HUES48 (cell line): Measurements from ENCODE around the gene ULK1.
"Not testable (repeated sequence)": the region's sequence is repeated elsewhere in the genome, so short reads cannot be mapped to it uniquely, and the experiment has no call there.

Experiments
- H3K27ac ChIP-seq: one replicate; pipeline ENCODE4 v1.7.0; 2013; ENCODE audit warnings: low read depth, low read length, inconsistent platforms
- H3K27me3 ChIP-seq: 2 replicates; pipeline ENCODE4 v1.6.1; 2013; ENCODE audit warnings: mild to moderate bottlenecking, low read length; ENCODE audit not compliant: control insufficient read depth, insufficient read depth
- H3K36me3 ChIP-seq: 2 replicates; pipeline ENCODE4 v1.6.1; 2013; ENCODE audit warnings: low read length; ENCODE audit not compliant: control insufficient read depth, insufficient read depth
- H3K4me1 ChIP-seq: 2 replicates; pipeline ENCODE4 v1.6.1; 2013; ENCODE audit warnings: mild to moderate bottlenecking, low read length; ENCODE audit not compliant: control insufficient read depth, insufficient read depth
- H3K4me3 ChIP-seq: 2 replicates; pipeline ENCODE4 v1.5.1; 2013; ENCODE audit warnings: mild to moderate bottlenecking, low read depth, low read length
- H3K9ac ChIP-seq: 2 replicates; pipeline ENCODE4 v1.6.1; 2013; ENCODE audit warnings: mild to moderate bottlenecking, low read depth, low read length, moderate library complexity
- H3K9me3 ChIP-seq: 2 replicates; pipeline ENCODE4 v1.6.1; 2013; ENCODE audit warnings: low read length; ENCODE audit not compliant: control insufficient read depth, insufficient read depth

The ULK1 gene

GRCh38 chr12:131950182-131950913 lies 55.9 kb downstream of the ULK1 start:
- Histone ChIP-seq H3K4me3 (peak overlapping the region; percentile 79), H3K9me3 (no peaks in the 10 kb centered on the region), H3K27me3 (no peaks in the 10 kb centered on the region), H3K4me1 (no peaks in the 10 kb centered on the region), H3K9ac (peak overlapping the region; percentile 75), H3K27ac (peak overlapping the region; percentile 83), H3K36me3 (no peaks in the 10 kb centered on the region)

GRCh38 chr12:131953810-131954209 lies 59.4 kb downstream of the ULK1 start:
- not testable (repeated sequence) for H3K27me3 ChIP-seq, H3K9ac ChIP-seq, H3K9me3 ChIP-seq, H3K4me1 ChIP-seq, H3K36me3 ChIP-seq, H3K27ac ChIP-seq, H3K4me3 ChIP-seq

GRCh38 chr12:131954460-131954859 lies 60.0 kb downstream of the ULK1 start:
- H3K4me1 ChIP-seq, H3K4me3 ChIP-seq, H3K9ac ChIP-seq, H3K27me3 ChIP-seq, H3K27ac ChIP-seq, H3K36me3 ChIP-seq, H3K9me3 ChIP-seq: not testable (repeated sequence)

GRCh38 chr12:131959116-131959515 lies 64.7 kb downstream of the ULK1 start:
- H3K27ac ChIP-seq, result no peak overlapping the region
- no peaks in the 10 kb centered on the region for H3K27me3 ChIP-seq
- no peak overlapping the region for H3K4me3 ChIP-seq
- H3K4me1 ChIP-seq, result peaks cover 9% of the 10 kb centered on the region
- H3K36me3 ChIP-seq, result peaks cover 24% of the 10 kb centered on the region
- H3K9ac ChIP-seq, result no peak overlapping the region
- no peaks in the 10 kb centered on the region for H3K9me3 ChIP-seq

GRCh38 chr12:131959641-131960589 lies 65.5 kb downstream of the ULK1 start:
- Histone ChIP-seq H3K36me3 (peaks cover 26% of the 10 kb centered on the region), H3K27ac (no peak overlapping the region)

GRCh38 chr12:131960590-131961325 lies 66.3 kb downstream of the ULK1 start:
- H3K27me3 ChIP-seq, H3K9me3 ChIP-seq, H3K4me1 ChIP-seq, H3K9ac ChIP-seq, H3K27ac ChIP-seq, H3K4me3 ChIP-seq: not testable (repeated sequence)
- peaks cover 28% of the 10 kb centered on the region for H3K36me3 ChIP-seq

More at GRCh38 chr12:131959641-131960589, 65.5 kb downstream of the ULK1 start:
- no peak overlapping the region for H3K9ac ChIP-seq
- no peaks in the 10 kb centered on the region for H3K27me3 ChIP-seq
- H3K4me3 ChIP-seq, result no peak overlapping the region
- peaks cover 9% of the 10 kb centered on the region for H3K4me1 ChIP-seq
- no peaks in the 10 kb centered on the region for H3K9me3 ChIP-seq

- H3K27me3 ChIP-seq, H3K4me3 ChIP-seq, H3K27ac ChIP-seq, H3K9ac ChIP-seq, H3K9me3 ChIP-seq, H3K4me1 ChIP-seq: not testable (repeated sequence)
- H3K36me3 ChIP-seq, result peaks cover 28% of the 10 kb centered on the region
Measured at GRCh38 chr12:131961328-131961727, 66.9 kb downstream of the ULK1 start.

GRCh38 chr12:131962069-131962468 lies 67.6 kb downstream of the ULK1 start:
- Histone ChIP-seq H3K4me1 (peaks cover 9% of the 10 kb centered on the region), H3K9me3 (no peaks in the 10 kb centered on the region), H3K4me3 (no peak overlapping the region), H3K36me3 (peaks cover 28% of the 10 kb centered on the region), H3K27ac (no peak overlapping the region), H3K27me3 (no peaks in the 10 kb centered on the region), H3K9ac (no peak overlapping the region)

GRCh38 chr12:131963381-131963780 lies 69.0 kb downstream of the ULK1 start:
- Histone ChIP-seq H3K4me3 (no peak overlapping the region), H3K4me1 (0 out of 2 replicates have a peak, but pooled peaks cover 1% of the 10 kb centered on the region), H3K27ac (no peak overlapping the region), H3K9me3 (no peaks in the 10 kb centered on the region), H3K36me3 (peaks cover 28% of the 10 kb centered on the region), H3K27me3 (no peaks in the 10 kb centered on the region), H3K9ac (no peak overlapping the region)

- Histone ChIP-seq H3K27me3 (no peaks in the 10 kb centered on the region), H3K4me1 (no peaks in the 10 kb centered on the region), H3K9ac (no peak overlapping the region), H3K4me3 (no peak overlapping the region), H3K27ac (no peak overlapping the region), H3K9me3 (no peaks in the 10 kb centered on the region), H3K36me3 (peaks cover 26% of the 10 kb centered on the region)
Measured at GRCh38 chr12:131965073-131965472, 70.7 kb downstream of the ULK1 start.
